GM19324 (cell line): ENCODE results near the gene ACACA.
A peak's percentile ranks its signal among the peaks of the same experiment; 100 is the strongest.
"Not testable (repeated sequence)": the region's sequence is repeated elsewhere in the genome, so short reads cannot be mapped to it uniquely, and the experiment has no call there.

Source experiments
- ATAC-seq: cut with Tn5 transposase; IDR thresholded peaks from one replicate; pipeline ENCODE4 v1.9.1; 2021; ENCODE audit warnings: mild to moderate bottlenecking, moderate library complexity; ENCODE audit not compliant: unreplicated experiment, low FRiP score

The ACACA gene

DNA sequence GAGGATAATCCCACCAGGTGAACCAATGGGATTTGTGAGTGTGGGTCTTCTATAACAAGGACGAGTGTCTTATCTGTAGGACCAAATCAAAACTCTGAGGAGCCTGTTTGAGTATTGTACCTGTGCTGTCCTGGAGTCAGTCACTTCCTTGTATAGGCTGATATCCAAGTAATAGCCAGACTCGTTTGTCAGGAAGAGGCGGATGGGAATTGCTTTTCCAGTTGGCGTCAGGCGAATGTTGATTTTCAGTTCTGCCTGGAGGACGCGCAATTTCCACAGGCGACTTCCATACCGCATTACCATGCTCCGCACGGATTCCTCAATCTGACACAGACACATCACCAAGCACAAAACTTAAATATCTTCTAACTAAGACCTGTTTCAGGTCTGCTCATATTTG is 218.5 kb downstream of the ACACA start:
- no peak for ATAC-seq

DNA sequence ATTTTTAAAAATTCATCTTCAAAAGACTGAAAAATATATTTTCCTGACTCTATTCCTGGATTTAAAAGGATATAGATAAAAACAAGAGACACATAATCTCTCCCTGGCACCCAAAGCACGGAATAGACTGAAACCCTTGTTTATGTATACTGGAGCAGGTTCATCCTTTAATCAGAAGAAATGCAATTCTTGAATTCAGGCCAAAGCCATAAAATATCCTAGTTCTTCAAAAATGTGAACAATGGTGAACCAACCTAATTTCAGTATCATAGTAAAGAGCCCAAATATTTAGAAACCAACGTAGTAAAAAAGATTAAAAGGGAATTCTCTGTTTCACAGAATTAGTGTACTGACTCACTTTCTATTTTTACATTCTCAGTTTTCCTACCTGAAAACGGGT is 219.4 kb downstream of the ACACA start:
- ATAC-seq = no peak

GRCh38 chr17:37182786-37183465 is 223.7 kb downstream of the ACACA start:
- ATAC-seq = no peak

GRCh38 chr17:37180376-37180775 is 226.3 kb downstream of the ACACA start:
- ATAC-seq = no peak

- ATAC-seq = no peak
These were observed 226.7 kb downstream of the ACACA start for GRCh38 chr17:37179893-37180292.

- no peak for ATAC-seq
These were observed 229.3 kb downstream of the ACACA start for GRCh38 chr17:37177254-37177870.

- ATAC-seq = no peak
These were observed 229.9 kb downstream of the ACACA start for GRCh38 chr17:37176723-37177122.

- no peak for ATAC-seq
These were observed 232.4 kb downstream of the ACACA start for GRCh38 chr17:37174205-37174604.

DNA sequence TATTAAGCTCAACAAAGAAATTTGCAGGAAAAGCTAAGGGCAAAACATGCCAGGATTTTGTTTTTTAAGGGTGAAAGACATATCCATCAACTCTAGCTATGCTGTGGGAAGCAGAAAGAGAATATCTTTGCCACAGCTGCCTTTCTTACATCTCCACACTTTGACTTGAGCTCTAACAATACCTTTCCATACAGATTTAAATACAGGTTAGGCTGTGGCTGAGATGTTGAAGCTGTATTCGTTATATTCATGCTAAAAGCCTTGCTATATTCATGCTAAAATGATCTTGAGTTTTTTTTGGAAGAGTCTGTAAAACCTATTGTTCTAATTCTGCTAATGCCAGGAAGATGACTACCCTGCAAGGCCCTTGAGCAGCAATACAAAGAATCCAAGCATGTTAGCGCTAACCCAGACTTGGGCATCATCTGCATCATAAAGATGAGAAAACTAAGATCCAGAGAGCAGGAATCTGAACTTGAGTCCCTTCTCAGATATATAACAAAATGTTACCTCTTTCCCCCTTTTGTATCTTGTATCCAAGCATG is 235.7 kb downstream of the ACACA start:
- no peak for ATAC-seq

GRCh38 chr17:37168731-37169353 is 237.8 kb downstream of the ACACA start:
- no peak for ATAC-seq

DNA sequence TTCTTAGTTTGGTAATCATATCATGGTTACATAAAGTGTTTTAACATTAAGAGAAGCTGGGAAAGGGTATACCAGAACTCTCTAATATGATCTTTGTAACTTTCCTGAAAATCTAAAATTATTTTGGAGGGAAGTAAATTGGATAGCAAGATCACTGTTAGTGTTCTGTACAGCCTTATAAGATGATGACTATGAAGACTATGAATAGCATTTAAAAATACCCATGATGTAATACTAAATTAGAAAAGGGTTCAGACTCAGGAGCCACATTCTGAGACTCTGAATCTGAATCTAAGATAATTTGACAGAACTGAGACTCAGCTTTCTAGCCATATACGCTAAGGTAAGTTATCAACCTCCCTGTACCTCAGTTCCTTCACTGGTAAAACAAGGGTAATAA is 238.9 kb downstream of the ACACA start:
- no peak for ATAC-seq

DNA sequence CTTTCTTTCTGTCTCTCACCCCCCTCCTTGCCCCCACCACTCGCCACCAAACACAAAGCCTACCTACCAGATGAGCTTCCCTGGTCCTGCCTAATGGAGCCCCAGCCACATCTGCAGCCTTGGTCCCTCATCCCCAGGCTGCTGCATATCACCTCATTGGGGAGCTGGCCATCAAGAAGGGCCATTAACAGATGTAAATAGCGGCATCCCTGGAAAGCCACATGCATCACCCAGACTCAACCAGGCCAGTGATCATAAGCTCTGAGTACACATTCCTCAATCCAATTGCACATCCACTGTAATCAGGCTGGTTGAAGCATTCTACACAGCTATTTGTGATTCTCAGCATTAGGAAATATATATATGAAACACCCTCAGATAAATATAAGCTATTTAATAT is 242.6 kb downstream of the ACACA start:
- no peak for ATAC-seq

- no peak for ATAC-seq
These were observed 243.8 kb downstream of the ACACA start for GRCh38 chr17:37162800-37163199.

DNA sequence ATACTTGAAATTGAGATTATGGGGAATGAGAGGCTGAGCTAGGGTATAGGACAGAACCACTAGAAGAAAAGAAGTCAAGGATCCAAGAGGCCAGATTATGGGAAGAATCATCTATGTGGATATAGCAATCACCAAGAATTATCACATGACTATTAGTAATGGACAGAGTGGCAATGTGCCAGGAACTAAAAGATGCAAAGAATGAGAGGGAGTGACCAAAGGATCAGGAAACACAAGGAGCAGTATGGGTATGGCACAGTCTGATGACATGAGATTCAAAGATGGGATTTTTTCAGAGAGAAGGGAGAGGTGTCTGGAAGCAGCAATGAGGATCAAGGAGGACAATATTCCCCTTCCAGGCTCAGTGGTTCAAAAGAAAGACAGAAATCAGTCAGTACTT is 245.7 kb downstream of the ACACA start:
- ATAC-seq = no peak

DNA sequence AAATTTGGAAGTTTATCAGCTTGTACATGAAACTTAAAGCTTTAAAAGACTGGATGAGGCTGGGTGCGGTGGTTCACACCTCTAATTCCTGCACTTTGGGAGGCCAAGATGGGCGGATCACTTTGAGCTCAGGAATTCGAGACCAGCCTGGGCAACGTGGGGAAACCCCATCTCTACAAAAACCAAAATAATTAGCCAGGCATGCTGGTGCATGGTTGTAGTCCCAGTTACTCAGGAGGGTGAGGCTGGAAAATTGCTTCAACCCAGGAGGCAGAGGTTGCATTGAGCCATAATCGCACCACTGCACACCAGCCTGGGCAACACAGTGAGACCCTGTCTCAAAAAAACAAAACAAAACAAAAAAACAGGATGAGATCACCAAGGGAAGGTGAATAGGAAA is 248.3 kb downstream of the ACACA start:
- ATAC-seq = no peak

DNA sequence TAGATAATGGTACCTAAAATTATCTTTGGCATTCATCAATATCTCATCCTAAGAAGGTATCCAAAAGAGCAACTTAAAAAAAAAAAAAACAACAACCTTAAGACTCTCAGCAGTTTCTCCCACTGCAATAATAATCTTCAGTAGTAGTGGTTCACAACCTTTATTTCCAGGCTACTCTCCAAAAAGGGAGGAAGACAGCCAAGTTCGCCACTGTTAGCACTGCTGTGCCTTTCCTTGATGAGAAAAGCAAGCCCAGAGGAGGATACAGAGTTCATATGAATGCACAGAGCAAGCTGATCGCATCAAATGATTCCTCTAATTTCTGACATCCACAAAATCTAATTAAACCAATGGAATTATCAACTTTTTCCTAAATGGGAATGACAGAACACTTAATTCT is 258.5 kb downstream of the ACACA start:
- no peak for ATAC-seq

DNA sequence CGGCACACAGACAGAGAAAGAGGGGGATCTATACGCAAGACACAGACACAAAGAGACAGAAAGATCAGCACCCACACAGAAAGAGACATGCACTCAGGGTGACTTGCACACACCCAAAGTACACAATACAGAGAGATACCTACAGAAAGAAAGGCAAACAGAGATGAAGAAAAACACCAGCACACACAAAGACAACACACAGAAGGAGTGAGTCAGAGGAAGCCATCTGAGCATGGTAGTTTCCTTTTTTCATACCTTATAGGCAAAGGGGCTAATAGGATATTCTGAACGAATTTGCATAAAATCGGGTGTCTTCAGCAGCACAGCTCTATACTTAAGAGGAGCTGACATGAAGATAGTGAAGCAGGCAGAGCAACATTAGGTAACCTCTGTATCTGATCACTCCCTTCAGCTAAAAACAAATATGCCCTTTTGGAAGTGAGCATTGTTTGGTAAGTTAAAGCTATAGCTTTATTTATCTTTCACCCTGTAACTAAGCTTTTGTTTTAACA is 259.3 kb downstream of the ACACA start:
- ATAC-seq = peak; percentile 59

GRCh38 chr17:37146086-37147064 is 260.3 kb downstream of the ACACA start:
- ATAC-seq = no peak

GRCh38 chr17:37144075-37144701 is 262.4 kb downstream of the ACACA start:
- ATAC-seq = no peak

DNA sequence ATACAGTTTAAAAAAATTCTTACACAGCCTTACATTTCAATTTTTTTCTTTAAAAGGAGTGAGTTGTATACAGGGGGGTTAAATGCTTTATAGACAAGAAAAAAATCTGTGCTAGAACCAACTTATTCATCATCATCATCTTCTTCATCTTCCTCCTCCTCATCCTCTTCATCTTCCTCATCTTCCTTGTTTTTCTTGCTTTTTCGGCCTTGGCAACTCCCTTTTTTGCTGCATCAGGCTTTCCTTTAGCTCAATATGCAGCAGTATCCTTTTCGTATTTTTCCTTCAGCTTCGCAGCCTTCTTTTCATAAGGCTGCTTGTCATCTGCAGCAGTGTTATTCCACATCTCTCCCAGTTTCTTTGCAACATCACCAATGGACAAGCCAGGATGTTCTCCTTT is 263.1 kb downstream of the ACACA start:
- ATAC-seq = not testable (repeated sequence)
